Fibroblast of mammary gland (primary cell): ENCODE data around the gene LARP4B.

Experiments used
- DNase-seq: peaks from one replicate; pipeline ENCODE4 v3.0.0-alpha.2; 2010; ENCODE audit warnings: low read depth
- H3K4me3 ChIP-seq: 2 replicates; pipeline ENCODE4 v1.5.1; 2011; ENCODE audit warnings: low read depth, mild to moderate bottlenecking, low read length, moderate library complexity; ENCODE audit not compliant: control insufficient read depth
- TF ChIP-seq, protein P1 (sequence below): conservative IDR thresholded peaks from 2 replicates; pipeline ENCODE4 v1.5.1; 2011; ENCODE audit warnings: low read depth, low read length, inconsistent platforms; ENCODE audit not compliant: control insufficient read depth, insufficient read depth

The LARP4B gene

DNA sequence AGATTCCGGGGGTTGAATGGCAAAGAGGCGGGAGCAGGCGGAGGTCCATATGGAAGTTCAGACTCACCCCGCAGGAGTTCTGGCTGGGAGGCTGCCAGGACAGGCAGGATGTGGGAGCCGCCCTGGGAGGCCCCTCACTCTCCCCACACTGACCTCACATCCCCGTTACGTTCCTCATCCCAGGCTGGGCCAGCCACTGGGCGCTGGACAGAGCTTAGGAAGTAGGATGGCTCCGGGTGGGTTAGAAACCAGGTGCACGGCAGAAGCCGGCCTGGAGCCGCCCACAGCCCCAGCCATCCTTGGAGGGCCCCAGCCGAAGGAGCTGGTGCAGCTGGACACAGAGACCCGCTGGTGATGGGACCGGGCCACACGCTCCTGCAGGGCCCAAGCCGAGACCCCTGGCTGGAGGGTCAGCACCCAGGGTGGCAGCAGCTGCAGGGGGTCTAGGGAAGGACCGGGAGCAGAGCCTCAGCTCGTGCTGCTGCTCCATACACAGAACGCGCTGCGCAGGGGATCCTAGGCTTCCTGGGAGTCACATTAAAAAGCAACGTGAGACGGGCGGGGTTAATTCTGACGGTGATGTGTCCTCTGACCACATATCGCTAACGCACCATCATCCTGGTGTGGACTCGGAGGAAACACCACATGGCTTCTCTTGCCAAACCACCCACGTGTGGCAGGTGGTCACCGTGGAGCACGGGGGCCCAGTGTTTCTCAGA lies 143.4 kb downstream of the LARP4B start:
- TF ChIP-seq, protein P1, sequence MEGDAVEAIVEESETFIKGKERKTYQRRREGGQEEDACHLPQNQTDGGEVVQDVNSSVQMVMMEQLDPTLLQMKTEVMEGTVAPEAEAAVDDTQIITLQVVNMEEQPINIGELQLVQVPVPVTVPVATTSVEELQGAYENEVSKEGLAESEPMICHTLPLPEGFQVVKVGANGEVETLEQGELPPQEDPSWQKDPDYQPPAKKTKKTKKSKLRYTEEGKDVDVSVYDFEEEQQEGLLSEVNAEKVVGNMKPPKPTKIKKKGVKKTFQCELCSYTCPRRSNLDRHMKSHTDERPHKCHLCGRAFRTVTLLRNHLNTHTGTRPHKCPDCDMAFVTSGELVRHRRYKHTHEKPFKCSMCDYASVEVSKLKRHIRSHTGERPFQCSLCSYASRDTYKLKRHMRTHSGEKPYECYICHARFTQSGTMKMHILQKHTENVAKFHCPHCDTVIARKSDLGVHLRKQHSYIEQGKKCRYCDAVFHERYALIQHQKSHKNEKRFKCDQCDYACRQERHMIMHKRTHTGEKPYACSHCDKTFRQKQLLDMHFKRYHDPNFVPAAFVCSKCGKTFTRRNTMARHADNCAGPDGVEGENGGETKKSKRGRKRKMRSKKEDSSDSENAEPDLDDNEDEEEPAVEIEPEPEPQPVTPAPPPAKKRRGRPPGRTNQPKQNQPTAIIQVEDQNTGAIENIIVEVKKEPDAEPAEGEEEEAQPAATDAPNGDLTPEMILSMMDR = no peak
- DNase-seq = peak; percentile 82
- H3K4me3 ChIP-seq = no peak overlapping the region

DNA sequence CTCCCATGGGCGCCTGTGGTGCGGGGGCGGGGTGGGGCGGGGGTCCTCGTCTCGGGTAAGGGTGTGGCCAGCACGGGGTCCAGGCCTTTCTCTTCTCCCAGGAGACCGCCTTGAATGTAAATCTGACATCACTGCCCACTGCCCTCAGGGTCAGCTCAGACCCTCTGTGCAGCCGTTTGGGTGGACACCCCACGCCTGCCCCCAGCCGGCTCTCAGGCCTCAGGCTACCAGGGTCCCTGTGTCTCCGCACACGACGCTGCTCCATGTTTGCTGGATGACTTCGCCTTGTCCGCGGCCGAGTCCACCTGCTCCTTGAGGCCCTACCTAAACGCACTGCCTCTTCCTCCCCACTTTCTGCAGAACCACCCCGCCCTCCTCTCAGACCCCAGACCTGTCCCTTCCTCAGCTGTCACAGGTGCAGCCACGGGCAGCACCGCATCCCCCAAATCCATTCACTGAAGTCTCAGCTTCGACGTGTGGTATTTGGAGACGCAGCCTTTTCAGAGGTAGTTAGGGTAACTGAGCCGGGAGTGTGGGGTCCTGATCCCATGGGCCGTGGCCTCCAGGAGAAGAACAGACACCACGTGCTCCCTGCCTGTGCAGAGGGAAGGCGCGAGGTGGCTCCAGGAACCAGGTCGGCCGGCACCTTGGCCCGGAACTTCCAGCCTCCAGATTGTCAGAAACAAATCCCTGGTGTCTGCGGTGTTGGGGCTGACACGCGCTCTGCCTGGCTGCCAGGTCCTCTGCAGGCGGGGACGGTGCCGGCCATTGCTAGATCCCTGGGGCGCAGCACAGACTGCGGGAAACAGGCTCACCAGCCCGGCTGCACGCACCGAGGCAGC lies 144.7 kb downstream of the LARP4B start:
- no peak for DNase-seq
- no peak overlapping the region for H3K4me3 ChIP-seq
- TF ChIP-seq, protein P1 = no peak

DNA sequence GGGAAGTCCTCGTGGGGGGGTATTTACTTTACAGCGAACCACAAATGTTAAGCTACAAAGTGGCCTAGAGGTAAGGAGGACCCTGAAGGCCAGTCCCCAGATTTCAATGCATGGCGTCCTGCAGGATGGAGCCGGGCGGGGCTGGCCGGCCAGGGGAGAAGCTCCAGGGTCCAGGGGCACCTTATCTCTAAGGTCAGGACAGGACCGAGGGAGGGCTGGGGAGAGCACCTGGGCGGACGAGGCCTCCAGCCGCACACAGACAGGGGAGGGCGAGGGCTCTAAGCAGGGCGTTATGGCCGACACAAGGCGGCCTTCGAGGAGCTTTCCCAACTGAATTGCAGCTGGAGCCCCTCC lies 145.7 kb downstream of the LARP4B start:
- H3K4me3 ChIP-seq = no peak overlapping the region
- TF ChIP-seq, protein P1 = no peak
- no peak for DNase-seq

DNA sequence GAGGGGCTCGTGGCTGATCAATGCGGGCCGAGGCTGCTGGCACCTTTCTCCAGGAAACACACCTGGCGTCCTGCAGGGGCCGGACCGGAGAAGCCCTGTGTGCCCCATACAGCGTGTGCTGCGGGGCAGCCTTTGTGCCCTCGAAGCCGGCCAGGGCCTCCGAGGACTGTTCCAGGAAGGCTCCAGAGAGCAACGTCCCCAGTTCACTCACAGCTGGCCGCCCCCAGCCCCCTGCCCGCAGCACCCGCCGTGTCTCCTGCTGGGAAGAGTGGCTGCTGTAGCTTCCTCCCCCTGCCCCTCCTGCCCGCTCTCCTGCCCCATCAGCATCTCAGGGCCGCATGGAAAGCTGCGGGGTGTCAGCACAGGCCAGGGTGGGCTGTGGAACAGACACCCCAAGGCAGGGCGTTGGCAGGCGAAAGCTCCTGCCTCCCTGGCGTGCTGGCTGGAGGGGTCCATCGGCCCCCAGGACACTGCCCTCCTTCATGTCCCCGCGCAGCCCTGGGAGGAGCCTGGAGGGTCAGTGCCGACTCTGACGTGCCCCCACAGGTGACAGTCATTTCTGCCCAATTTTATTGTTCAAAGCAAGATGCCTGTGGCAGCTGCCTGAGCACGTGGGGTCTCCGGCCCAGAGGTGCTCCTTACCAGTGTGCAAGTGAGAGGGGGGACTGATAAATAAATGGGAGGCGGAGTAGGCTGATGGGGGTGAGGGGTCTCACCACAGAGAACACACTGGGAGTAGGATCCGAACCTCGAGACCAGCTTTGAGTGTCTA lies 146.2 kb downstream of the LARP4B start:
- no peak for DNase-seq
- TF ChIP-seq, protein P1 = no peak
- H3K4me3 ChIP-seq = no peak overlapping the region

DNA sequence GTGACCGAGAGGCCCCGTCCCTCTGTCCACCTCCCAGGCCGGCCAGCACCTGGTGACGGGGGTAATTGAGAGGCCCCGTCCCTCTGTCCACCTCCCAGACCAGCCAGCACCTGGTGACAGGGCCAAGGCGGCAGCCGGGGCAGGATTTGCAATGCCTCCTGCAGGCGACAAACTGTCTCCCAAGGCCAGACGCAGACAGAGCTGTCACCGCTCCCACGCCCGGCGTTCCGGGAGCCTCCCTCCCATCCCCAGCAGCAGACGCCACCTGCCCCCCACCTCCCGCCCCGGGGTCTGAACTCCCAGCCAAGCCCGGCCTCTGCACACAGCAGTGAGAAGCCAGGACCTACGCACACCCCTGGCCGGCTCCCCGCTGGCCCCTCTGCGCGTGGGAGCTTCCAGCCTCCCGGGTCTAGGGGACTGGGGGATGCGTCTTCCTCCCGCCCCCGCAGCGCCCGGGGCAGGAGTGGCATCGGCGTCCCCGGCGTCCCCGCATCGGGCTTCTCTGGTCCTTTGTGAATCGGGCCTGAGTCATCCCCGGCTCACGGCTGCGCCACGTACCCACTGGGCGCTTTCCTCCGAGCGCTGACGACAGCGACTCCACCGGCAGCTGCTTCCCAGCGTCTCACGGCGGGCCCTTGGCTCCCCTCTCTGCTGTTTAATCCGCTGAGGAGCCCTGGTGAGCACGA lies 147.0 kb downstream of the LARP4B start:
- peak; percentile 80 for DNase-seq
- TF ChIP-seq, protein P1 = peak; percentile 15
- H3K4me3 ChIP-seq = peak overlapping the region; percentile 34
